ENCODE results near the gene PKP4.

PKP4 gene

DNA sequence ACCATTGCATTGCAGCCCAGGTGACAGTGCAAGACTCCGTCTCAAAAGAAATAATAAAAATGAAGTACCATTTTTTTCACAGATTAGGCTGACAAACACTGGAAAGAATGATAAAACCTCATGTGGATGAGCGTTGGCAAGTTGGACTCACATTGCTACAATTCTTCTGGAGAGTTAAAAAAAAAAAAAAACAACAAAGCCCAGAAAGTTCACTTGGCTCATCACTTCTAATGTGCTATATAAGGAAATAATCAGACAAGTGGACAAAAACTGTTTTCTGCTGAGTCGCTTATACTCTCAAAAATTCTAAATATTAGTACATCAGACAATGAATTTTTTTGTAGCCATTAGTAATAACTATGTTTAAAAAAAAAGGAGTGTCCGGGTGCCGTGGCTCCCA lies 38.4 kb downstream of the PKP4 start:
- TF ChIP-seq, protein P1, sequence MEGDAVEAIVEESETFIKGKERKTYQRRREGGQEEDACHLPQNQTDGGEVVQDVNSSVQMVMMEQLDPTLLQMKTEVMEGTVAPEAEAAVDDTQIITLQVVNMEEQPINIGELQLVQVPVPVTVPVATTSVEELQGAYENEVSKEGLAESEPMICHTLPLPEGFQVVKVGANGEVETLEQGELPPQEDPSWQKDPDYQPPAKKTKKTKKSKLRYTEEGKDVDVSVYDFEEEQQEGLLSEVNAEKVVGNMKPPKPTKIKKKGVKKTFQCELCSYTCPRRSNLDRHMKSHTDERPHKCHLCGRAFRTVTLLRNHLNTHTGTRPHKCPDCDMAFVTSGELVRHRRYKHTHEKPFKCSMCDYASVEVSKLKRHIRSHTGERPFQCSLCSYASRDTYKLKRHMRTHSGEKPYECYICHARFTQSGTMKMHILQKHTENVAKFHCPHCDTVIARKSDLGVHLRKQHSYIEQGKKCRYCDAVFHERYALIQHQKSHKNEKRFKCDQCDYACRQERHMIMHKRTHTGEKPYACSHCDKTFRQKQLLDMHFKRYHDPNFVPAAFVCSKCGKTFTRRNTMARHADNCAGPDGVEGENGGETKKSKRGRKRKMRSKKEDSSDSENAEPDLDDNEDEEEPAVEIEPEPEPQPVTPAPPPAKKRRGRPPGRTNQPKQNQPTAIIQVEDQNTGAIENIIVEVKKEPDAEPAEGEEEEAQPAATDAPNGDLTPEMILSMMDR (IDR thresholded peaks at IDR 0.05; ENCODE audit: control extremely low read depth, extremely low read depth, low read depth, missing control alignments), result no peak
- ChIA-PET POLR2A (no interaction called here), CTCF (no interaction called here)
- no peak for DNase-seq (ENCODE audit: extremely low spot score)

DNA sequence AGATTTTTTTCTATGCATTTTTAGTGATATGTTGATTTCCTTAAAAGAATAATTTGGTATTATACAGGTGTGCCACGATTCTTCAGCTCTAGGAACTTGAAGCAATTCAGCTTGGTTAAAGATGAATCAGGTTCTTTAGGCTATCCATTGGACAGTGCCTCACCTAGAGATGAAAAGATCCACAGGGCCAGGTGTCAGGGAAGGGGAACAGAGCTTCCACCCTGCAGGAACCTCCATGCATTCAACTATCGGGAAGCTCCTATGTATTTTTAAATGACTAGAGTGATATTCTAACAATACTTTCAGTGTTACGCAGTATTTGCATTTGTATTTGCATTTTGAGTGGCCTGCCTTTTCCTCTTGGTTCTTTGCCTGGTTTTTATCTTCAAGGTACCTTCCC lies 40.2 kb downstream of the PKP4 start:
- DNase-seq (ENCODE audit: extremely low spot score), result no peak
- CTCF ChIA-PET, result interaction anchor here (1.2 to 1.4 kb wide), 3 partner anchors 8 to 34 kb away, joined by 3 to 5 read pairs (median 4); no protein-coding TSS in a partner anchor
- POLR2A ChIA-PET, result no interaction called here
- TF ChIP-seq, protein P1 (IDR thresholded peaks at IDR 0.05; ENCODE audit: control extremely low read depth, extremely low read depth, low read depth, missing control alignments), result no peak

DNA sequence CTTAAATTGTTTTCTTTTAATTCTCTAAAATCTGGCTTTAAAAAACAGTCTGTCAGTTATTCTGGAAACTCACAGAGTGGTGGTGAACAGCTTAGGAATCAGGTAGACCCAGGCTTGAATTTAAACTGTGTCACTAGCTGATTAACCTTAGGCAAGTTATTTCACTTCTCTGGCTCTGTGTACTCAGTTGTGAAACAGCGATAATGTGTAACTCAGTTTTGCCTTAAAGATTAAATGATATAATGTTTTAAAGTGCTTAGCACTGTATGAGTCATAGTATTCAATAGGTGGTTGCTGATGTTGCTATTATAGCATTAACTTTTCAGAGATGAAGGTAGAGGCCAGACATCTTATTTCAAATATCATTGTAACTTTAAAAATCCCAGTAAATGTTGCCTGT lies 40.7 kb downstream of the PKP4 start:
- ChIA-PET POLR2A (no interaction called here), CTCF (interaction anchor here (1.2 to 1.4 kb wide), 3 partner anchors 9 to 35 kb away, joined by 3 to 5 read pairs (median 4); no protein-coding TSS in a partner anchor)
- no peak for DNase-seq (ENCODE audit: extremely low spot score)
- TF ChIP-seq, protein P1 (IDR thresholded peaks at IDR 0.05; ENCODE audit: control extremely low read depth, extremely low read depth, low read depth, missing control alignments), result no peak

DNA sequence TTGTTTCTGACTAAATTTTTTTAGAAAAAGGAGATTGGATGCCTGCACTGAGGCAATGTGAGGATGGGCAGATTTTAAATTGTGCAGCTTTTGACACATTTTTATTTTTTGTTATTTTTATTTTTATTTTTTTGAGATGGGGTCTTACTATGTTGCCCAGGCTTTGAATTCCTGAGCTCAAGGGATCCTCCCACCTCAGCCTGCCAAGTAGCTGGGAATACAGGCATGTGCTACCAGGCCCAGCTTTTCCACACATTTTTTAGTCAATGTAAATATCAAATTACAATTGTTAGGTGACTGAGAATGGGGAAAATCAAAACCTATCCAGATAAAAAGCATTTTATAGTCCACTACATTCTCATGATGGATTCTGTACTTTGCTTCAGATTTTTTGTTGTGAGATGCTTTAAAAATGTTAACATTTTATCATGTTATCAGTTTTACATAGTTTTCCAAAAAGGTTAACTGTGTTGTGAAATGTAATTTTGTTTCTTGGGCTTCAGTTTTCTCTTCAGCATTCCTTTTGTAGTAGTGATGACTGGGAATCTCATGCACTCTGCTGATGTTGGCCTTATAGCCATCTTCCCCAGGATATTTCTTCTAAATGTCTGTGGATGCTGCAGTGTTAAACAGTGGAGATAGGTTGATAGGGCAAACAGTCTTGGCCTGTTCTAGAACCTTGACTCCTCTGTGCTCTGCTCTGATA lies 41.4 kb downstream of the PKP4 start:
- ChIA-PET POLR2A (interaction anchor here (0.5 kb wide), 1 partner anchor 248 kb away, joined by 3 read pairs; no protein-coding TSS in a partner anchor), CTCF (interaction anchor here (1.3 to 1.5 kb wide), 3 partner anchors 8 to 25 kb away, joined by 3 to 5 read pairs (median 4); no protein-coding TSS in a partner anchor)
- DNase-seq (ENCODE audit: extremely low spot score), result no peak
- TF ChIP-seq, protein P1 (IDR thresholded peaks at IDR 0.05; ENCODE audit: control extremely low read depth, extremely low read depth, low read depth, missing control alignments), result no peak

DNA sequence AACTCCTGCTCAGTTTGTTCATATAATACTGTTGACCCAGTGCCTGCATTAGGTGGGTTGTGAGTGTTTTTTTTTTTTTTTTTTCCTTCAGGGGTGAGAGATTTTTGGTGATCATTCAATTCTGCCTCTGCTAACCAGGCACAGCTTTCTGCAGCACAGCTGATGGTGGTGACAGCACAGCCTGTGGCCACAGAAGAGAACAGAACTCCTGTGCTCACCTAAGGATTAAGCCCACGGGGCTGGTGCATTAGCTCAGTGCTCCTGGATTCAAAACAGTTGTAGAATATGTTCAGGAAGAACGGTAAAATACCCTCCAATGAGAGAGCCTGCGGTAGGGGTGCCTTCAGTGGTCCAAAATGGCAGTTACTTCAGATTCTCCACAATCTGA lies 42.0 kb downstream of the PKP4 start:
- TF ChIP-seq, protein P1 (IDR thresholded peaks at IDR 0.05; ENCODE audit: control extremely low read depth, extremely low read depth, low read depth, missing control alignments), result no peak
- ChIA-PET POLR2A (no interaction called here), CTCF (interaction anchor here (1.5 kb wide), 1 partner anchor 9 kb away, joined by 3 read pairs; no protein-coding TSS in a partner anchor)
- no peak for DNase-seq (ENCODE audit: extremely low spot score)

DNA sequence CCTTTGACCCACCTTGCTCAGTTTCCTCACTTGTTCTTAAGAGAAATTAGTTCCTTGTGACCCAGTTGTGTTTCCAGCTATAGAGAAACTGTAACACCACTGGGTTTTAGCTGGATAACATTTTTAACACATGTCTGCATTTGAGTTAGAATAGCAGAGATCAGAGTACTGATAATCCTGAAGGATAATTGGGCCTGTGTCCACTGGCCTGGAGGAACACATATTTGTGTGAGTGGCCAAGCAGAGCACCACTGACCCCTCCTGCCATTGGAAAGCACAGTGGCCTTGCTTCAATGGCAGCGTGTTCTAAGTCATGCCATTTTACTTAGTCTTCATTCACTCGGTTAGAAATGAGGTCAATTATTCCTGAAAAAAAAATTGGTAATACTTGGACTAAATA lies 42.6 kb downstream of the PKP4 start:
- CTCF ChIA-PET, result interaction anchor here (1.5 kb wide), 1 partner anchor 9 kb away, joined by 3 read pairs; no protein-coding TSS in a partner anchor
- POLR2A ChIA-PET, result no interaction called here

More for the DNA sequence above, 42.6 kb downstream of the PKP4 start:
- TF ChIP-seq, protein P1 (IDR thresholded peaks at IDR 0.05; ENCODE audit: control extremely low read depth, extremely low read depth, low read depth, missing control alignments), result no peak
- DNase-seq (ENCODE audit: extremely low spot score), result no peak
